Measurements from ENCODE around the gene ESPL1. TPM values are rescaled to one million over a fixed set of nuclear protein-coding genes. Genes with fewer than 3 reads are reported as not detected.

Gene ESPL1
- total and polyA plus RNA-seq, 2 of the 13 experiments (the other 11 are each of a cell fraction or from before 2014, with no cell fraction given), result 5.8 to 11.5 TPM

DNA sequence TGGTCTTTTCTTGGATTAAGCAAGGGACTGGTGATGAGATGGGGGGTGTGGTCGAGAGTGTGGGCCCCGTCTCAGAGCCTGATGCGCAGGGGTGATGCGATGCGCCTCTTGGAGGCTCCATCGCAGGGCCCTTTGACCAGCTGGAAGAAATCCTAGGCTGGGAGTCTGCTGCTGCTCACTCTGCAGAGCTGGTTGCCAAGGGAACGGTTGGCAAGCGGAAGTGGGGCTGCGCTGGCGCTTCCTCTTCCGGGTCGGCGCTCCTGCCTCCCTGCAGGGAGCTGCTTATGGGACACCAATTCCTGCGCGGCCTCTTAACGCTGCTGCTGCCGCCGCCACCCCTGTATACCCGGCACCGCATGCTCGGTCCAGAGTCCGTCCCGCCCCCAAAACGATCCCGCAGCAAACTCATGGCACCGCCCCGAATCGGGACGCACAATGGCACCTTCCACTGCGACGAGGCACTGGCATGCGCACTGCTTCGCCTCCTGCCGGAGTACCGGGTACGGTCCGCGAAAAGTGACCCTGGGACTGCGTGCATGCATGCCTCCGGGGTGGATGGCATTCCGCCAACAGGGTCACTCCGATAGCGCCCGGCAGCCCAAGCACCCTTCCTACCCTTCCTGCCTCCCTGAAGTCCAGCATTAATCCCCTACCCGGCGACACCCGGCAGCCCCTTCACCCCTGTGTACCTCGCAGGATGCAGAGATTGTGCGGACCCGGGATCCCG is 31.5 kb downstream of the ESPL1 start, which contains the start of gene MYG1 (continued):
- TF ChIP-seq BHLHE40 (IDR thresholded peaks at IDR 0.05; ENCODE audit: low read length) (no peak; the same call in 1 of the 2 replicates), TRIM22 (IDR thresholded peaks at IDR 0.05) (no peak), AHDC1 (CRISPR knock-in tag; IDR thresholded peaks at IDR 0.05; ENCODE audit: borderline replicate concordance) (no peak), RFXANK (CRISPR knock-in tag; IDR thresholded peaks at IDR 0.05) (no peak), ZNF784 (CRISPR knock-in tag; IDR thresholded peaks at IDR 0.05; ENCODE audit: borderline replicate concordance) (peak; percentile 79; the same call in 1 of the 2 replicates), IRX3 (CRISPR knock-in tag; IDR thresholded peaks at IDR 0.05; ENCODE audit: borderline replicate concordance, low read depth) (peak; percentile 87; the same call in 1 of the 2 replicates), ZNF468 (CRISPR knock-in tag; IDR thresholded peaks at IDR 0.05) (no peak), ZNF709 (CRISPR knock-in tag; IDR thresholded peaks at IDR 0.05) (peak; percentile 74; the same call in 1 of the 2 replicates), ZNF414 (CRISPR knock-in tag; IDR thresholded peaks at IDR 0.05) (no peak), NR2C2 (CRISPR knock-in tag; IDR thresholded peaks at IDR 0.05; ENCODE audit: borderline replicate concordance) (peak; percentile 99), NFKBIZ (CRISPR knock-in tag; IDR thresholded peaks at IDR 0.05) (peak; percentile 63; the same call in 1 of the 2 replicates), SOX6 (IDR thresholded peaks at IDR 0.05) (no peak), SOX6 (CRISPR knock-in tag; IDR thresholded peaks at IDR 0.05) (peak; percentile 67; the same call in 1 of the 2 replicates), ZIK1 (CRISPR knock-in tag; IDR thresholded peaks at IDR 0.05; ENCODE audit: borderline replicate concordance, low read depth) (peak; percentile 55; the same call in 1 of the 2 replicates), BRD4 (CRISPR knock-in tag; IDR thresholded peaks at IDR 0.05) (peak; percentile 74), ZKSCAN8 (CRISPR knock-in tag; IDR thresholded peaks at IDR 0.05; ENCODE audit: borderline replicate concordance) (no peak; the same call in 1 of the 2 replicates)
- TF ChIP-seq, protein P1, sequence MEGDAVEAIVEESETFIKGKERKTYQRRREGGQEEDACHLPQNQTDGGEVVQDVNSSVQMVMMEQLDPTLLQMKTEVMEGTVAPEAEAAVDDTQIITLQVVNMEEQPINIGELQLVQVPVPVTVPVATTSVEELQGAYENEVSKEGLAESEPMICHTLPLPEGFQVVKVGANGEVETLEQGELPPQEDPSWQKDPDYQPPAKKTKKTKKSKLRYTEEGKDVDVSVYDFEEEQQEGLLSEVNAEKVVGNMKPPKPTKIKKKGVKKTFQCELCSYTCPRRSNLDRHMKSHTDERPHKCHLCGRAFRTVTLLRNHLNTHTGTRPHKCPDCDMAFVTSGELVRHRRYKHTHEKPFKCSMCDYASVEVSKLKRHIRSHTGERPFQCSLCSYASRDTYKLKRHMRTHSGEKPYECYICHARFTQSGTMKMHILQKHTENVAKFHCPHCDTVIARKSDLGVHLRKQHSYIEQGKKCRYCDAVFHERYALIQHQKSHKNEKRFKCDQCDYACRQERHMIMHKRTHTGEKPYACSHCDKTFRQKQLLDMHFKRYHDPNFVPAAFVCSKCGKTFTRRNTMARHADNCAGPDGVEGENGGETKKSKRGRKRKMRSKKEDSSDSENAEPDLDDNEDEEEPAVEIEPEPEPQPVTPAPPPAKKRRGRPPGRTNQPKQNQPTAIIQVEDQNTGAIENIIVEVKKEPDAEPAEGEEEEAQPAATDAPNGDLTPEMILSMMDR (CRISPR knock-in tag; IDR thresholded peaks at IDR 0.05), result peak; percentile 59

Data from HepG2 (cell line).